D721Med (cell line): ENCODE results near the gene CAMK1G.

Experiments
- DNase-seq: peaks from one replicate; pipeline ENCODE4 v3.0.0; 2011; ENCODE audit warnings: low spot score; ENCODE audit not compliant: insufficient read length
- FAIRE-seq: peaks from 2 replicates; lab custom pipeline; 2011; peaks lifted over from hg19 to GRCh38; lab: Jason Lieb, UNC
- TF ChIP-seq, protein P1 (sequence below): IDR thresholded peaks from 2 replicates; pipeline ENCODE4 v1.5.1; 2012; ENCODE audit warnings: mild to moderate bottlenecking, control low read depth; ENCODE audit not compliant: insufficient read depth; ENCODE audit errors: missing control alignments

The CAMK1G gene

DNA sequence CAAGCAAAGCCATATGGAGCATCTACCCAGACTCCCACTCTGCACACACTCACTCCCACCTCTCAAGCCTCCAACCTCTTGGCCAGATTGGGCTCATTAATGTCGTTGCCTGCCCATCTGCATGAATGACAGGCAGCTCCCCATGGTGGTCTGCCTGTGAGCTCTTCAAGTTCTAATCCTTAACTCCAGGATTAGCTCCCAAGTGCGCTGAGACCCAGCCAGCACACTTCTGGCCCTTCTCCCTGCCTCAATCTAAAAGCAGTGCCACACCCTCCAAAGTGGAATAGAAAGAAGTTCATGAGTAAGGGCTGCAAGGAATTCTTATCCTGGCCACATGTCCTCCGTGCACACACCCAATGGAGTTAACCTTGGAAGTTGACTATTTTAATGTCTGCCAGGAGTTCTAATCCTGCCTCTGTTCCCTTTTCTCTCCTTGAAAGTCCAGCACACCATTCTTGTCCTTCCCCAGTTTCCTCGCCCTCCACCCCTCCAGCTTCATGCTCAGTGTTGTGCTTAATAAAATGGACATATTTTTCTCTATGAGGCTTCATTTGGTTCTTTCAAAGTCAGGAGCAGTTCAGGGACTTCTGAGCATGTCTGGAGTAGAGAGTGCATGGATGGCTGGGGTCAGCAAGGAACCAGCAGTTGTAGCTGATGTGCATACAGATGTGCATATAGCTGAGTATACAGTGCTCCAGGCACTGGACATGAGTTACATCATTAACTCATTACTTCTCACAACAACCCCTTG, 30.1 kb downstream of the CAMK1G start:
- DNase-seq (no peak), FAIRE-seq (no peak)
- TF ChIP-seq, protein P1, sequence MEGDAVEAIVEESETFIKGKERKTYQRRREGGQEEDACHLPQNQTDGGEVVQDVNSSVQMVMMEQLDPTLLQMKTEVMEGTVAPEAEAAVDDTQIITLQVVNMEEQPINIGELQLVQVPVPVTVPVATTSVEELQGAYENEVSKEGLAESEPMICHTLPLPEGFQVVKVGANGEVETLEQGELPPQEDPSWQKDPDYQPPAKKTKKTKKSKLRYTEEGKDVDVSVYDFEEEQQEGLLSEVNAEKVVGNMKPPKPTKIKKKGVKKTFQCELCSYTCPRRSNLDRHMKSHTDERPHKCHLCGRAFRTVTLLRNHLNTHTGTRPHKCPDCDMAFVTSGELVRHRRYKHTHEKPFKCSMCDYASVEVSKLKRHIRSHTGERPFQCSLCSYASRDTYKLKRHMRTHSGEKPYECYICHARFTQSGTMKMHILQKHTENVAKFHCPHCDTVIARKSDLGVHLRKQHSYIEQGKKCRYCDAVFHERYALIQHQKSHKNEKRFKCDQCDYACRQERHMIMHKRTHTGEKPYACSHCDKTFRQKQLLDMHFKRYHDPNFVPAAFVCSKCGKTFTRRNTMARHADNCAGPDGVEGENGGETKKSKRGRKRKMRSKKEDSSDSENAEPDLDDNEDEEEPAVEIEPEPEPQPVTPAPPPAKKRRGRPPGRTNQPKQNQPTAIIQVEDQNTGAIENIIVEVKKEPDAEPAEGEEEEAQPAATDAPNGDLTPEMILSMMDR, result no peak

DNA sequence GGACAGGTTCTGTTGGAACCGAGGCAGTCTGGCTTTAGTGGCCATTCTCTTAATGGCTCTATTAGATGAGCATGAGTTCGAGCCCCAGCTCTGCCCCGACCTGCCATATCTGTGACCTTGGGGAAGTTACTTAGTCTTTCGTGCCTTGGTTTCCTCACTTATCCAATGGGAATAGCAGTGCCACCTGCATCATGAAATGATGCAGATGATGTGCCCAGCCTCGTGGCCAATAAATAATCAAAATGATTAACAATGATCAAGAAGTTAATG, 30.6 kb downstream of the CAMK1G start:
- DNase-seq (no peak), FAIRE-seq (no peak)
- TF ChIP-seq, protein P1, result no peak

DNA sequence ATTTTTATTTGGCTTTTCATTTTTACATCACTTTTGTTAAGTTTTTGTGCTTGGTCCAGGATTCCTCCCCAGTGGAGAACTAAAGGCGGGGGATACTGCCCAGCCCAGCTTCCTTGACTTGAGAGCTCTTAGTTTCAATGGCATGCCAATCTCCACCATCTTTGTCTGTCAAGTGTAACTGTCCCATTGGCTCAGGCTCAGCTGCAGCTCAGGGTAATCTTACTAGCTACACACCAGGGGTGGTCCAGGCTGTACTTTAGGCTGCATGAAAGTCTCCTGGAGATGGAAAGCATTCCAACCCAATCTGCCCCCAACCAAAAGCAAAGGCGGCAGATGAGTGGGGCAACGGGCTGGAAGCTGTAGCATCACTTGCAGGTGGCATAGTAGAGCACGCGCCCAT, 31.4 kb downstream of the CAMK1G start:
- TF ChIP-seq, protein P1, result no peak
- no peak for DNase-seq
- FAIRE-seq, result no peak

DNA sequence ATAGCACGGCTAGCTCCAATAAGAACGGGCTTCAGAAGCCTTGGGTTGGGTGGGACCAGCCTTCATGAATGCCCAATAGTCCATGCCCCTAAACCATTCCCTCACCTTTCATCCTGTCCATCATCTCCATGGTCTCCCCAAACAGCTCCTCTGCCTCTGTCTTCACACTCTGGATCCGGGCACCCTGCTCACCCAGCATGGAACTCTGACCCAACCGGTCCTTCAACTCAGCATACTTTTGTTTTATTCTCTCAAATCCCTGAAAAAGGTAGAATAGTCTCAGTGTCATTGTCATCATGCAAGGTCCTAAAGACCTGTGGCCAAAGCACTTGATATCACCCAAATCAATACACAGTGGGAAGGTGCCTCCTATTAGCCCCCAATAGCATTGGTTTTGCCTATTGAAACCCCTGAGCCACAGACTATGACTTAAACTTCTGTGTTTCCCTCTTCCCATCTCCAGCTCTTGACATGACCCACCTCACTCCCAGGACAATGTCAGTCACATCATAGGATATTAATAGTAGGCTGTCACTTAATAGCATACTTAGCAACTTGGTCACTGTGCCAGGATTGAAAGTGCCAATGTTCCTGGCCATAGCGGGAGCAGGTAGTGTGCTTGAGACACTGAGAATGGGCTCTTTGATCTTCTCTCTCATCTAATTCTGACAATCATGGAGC, 33.0 kb downstream of the CAMK1G start:
- TF ChIP-seq, protein P1, result no peak
- DNase-seq (no peak), FAIRE-seq (no peak)

DNA sequence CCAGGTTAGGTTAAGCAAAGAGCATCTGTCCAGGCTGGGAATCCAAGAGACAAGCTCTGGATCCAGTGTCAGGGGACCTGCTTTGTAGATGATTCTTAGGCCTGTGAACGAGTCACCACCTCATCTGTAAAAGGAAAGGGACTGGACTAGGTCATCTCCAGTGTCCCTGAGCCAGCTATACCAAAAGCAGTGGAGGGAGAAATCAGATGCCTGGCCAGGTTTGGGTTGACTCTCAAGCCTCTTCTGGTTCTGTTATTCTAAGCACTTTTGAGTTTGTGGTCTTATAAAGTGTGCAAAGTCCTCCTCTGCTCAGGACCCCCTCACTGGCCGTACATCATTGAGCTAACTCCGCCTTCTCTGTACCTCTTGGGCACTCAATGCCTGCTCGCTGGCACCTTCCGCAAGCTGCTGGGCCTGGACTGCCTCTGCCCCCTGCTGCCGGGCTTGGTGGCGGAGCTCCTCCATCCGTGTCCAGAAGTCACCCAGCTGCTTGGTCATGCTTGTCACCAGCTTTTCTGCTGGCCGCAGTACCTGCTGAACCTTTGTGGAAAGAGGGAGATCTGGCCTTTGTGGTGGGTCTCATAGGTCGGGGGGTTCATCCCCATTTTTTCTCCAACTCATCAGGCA, 33.6 kb downstream of the CAMK1G start:
- TF ChIP-seq, protein P1, result no peak
- DNase-seq (no peak), FAIRE-seq (no peak)

DNA sequence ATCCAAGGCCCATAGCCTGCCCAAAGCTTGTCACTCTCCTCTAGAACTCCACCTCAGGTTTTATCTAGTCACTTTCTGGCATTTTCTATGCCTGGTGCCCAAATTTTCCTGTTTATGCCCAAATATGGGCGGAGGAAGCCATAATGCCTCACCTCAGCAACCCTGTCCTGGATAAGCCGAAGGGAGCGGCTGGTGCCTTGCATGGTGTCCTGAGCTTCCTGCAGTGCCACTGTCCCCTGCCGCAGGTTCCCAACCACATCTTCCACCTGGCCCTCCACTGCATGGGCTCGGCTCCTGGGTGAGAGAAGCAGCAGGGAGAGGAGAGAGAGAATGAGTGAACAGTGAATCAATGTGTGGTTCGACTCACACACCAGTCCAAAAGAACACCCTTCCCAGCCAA, 34.2 kb downstream of the CAMK1G start:
- FAIRE-seq, result no peak
- DNase-seq, result no peak
- TF ChIP-seq, protein P1, result no peak

DNA sequence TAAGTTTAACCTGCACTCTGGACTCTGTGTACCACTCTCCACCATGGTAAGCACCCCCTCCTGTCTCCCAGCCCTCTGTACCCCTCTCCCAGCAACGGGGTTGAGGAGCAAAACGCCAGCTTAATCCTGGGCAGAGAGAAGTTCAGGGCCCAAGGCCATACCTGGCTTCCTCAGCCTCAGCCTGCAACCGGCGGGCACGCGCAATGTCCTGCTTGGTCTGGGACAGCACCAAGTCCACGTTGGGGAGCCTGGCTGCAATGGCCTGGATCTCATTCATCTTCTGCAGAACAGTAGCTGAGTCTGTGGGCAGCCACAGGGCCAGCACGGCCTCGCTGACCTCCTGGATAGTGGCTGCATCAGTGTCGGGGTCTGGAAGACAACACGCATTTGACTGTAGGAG, 34.8 kb downstream of the CAMK1G start:
- no peak for FAIRE-seq
- no peak for DNase-seq
- TF ChIP-seq, protein P1, result no peak
